ENCODE results near the gene CDC73. TPM values are rescaled to one million over a fixed set of nuclear protein-coding genes. Genes with fewer than 3 reads are reported as not detected.

The CDC73 gene
- total RNA-seq, 1 donor from 2014 or later = 59.8 TPM

GRCh38 chr1:193109619-193110018 is 12.2 kb upstream of the CDC73 start:
- TF ChIP-seq CTCF (IDR thresholded peaks at IDR 0.05) = no peak
- no peaks in the 10 kb centered on the region for H3K9me3 ChIP-seq
- H3K36me3 ChIP-seq = no peaks in the 10 kb centered on the region
- ATAC-seq = no peak
- no peak overlapping the region for H3K4me3 ChIP-seq
- no peaks in the 10 kb centered on the region for H3K27me3 ChIP-seq (ENCODE audit: low read depth)
- H3K4me1 ChIP-seq = peaks cover 10% of the 10 kb centered on the region
- intact Hi-C loops (cut with DNase I) = no loop called here
- no peak for DNase-seq
- H3K27ac ChIP-seq = no peak overlapping the region

GRCh38 chr1:193110246-193110645 is 11.6 kb upstream of the CDC73 start:
- Histone ChIP-seq H3K27me3 (ENCODE audit: low read depth) (no peaks in the 10 kb centered on the region), H3K4me3 (no peak overlapping the region), H3K36me3 (no peaks in the 10 kb centered on the region), H3K4me1 (peaks cover 10% of the 10 kb centered on the region), H3K9me3 (no peaks in the 10 kb centered on the region), H3K27ac (no peak overlapping the region)
- intact Hi-C loops (cut with DNase I) = no loop called here
- DNase-seq (no peak), ATAC-seq (no peak)
- no peak for TF ChIP-seq CTCF (IDR thresholded peaks at IDR 0.05)

GRCh38 chr1:193110864-193111263 is 11.0 kb upstream of the CDC73 start:
- Histone ChIP-seq H3K27me3 (ENCODE audit: low read depth) (no peaks in the 10 kb centered on the region), H3K27ac (no peak overlapping the region), H3K36me3 (no peaks in the 10 kb centered on the region), H3K9me3 (no peaks in the 10 kb centered on the region), H3K4me3 (no peak overlapping the region), H3K4me1 (peaks cover 10% of the 10 kb centered on the region)
- intact Hi-C loops (cut with DNase I) = no loop called here
- DNase-seq = no peak
- no peak for ATAC-seq
- TF ChIP-seq CTCF (IDR thresholded peaks at IDR 0.05) = no peak

DNA sequence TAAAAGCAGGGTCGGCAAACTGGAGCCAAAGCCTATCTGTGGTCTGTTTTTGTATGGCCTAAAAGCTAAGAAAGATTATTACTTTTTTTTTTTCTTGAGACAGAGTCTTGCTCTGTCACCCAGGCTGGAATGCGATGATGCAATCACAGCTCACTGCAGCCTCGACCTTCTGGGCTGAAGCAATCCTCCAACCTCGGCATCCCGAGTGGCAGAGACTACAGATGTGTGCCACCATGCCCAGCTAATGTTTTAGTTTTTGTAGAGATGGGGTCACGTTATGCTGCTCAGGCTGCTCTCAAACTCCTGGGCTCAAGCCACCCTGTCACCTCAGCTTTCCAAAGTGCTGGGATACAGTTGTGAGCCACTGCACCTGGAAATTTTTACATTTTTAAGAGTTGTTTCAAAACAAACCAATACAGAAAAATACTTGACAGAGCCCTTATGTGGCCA is 10.2 kb upstream of the CDC73 start:
- peak overlapping the region; percentile 64 for H3K27ac ChIP-seq
- intact Hi-C loops (cut with DNase I) = no loop called here
- H3K27me3 ChIP-seq (ENCODE audit: low read depth) = no peaks in the 10 kb centered on the region
- peaks cover 10% of the 10 kb centered on the region for H3K4me1 ChIP-seq
- no peak overlapping the region for H3K4me3 ChIP-seq
- DNase-seq = peak; percentile 79
- H3K9me3 ChIP-seq = no peaks in the 10 kb centered on the region
- no peak for TF ChIP-seq CTCF (IDR thresholded peaks at IDR 0.05)
- no peaks in the 10 kb centered on the region for H3K36me3 ChIP-seq
- ATAC-seq = peak; percentile 86 to 88

DNA sequence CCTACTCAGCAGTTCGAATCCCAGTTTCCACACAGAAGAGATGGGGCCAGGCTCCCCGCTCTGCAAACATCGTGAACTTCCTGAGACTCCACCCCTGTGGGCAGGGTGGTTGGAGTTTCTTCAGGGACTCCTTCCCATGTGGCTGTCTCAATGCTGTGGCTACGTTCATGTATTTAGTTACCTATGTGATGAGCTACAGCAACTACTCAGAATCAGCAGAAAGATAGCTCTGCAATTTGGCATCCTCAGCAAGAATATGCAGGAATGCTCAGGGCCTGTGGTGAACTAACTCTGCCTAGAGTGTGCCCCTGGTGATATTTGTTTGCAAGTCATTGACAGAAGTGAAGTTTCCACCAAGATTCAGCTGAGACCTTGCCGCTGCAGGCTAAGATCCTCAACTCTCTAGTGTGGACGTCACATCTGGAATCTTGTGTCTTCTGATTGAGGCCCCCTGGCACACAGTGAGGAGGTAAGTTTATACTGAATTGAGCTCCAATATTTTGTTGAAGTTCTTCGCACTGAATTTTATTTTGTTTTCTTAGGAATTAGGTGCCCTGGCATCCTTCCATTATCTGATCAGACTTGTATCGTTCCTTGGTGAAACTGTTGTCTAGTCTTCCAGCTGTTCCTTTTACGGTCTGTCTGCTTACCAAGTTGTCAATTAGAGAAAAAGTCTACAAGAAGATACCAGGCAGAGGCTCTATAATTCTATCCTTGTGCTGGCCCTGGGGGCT is 8.4 kb upstream of the CDC73 start:
- intact Hi-C loops (cut with DNase I) = no loop called here
- no peak for DNase-seq
- H3K36me3 ChIP-seq = no peaks in the 10 kb centered on the region
- H3K27ac ChIP-seq = no peak overlapping the region
- no peaks in the 10 kb centered on the region for H3K9me3 ChIP-seq
- peaks cover 10% of the 10 kb centered on the region for H3K4me1 ChIP-seq
- no peaks in the 10 kb centered on the region for H3K27me3 ChIP-seq (ENCODE audit: low read depth)
- no peak for ATAC-seq
- no peak overlapping the region for H3K4me3 ChIP-seq
- no peak for TF ChIP-seq CTCF (IDR thresholded peaks at IDR 0.05)
